Stimulated activated CD4-positive, alpha-beta T cell treated with anti-CD3 and anti-CD28 coated beads, Interleukin-1b, Interleukin-23, amount 100 ng/mL, for 24 hours (primary cell): ENCODE data around the gene PELI2.
"Not testable (repeated sequence)": the region's sequence is repeated elsewhere in the genome, so short reads cannot be mapped to it uniquely, and the experiment has no call there.

ENCODE experiments used
- DNase-seq, 4 experiments: peaks; one replicate each; pipeline ENCODE4 v3.0.0-alpha.2; 2020; ENCODE audit warnings: low read depth in 4 of 4, low spot score in 1 of 4

Gene PELI2

GRCh38 chr14:56138928-56139327 is 20.7 kb downstream of the PELI2 start:
- no peak for DNase-seq

GRCh38 chr14:56142314-56142713 is 24.1 kb downstream of the PELI2 start:
- no peak for DNase-seq

- no peak for DNase-seq
Observed at GRCh38 chr14:56143025-56143424, 24.8 kb downstream of the PELI2 start.

GRCh38 chr14:56144176-56144575 is 26.0 kb downstream of the PELI2 start:
- no peak for DNase-seq

- DNase-seq, result no peak
Observed at GRCh38 chr14:56145181-56145769, 27.1 kb downstream of the PELI2 start.

GRCh38 chr14:56145965-56146364 is 27.8 kb downstream of the PELI2 start:
- DNase-seq, result no peak

- DNase-seq, result no peak
Observed at GRCh38 chr14:56147449-56147848, 29.2 kb downstream of the PELI2 start.

GRCh38 chr14:56147986-56148901 is 30.0 kb downstream of the PELI2 start:
- DNase-seq, result no peak

- no peak for DNase-seq
Observed at GRCh38 chr14:56149151-56149550, 30.9 kb downstream of the PELI2 start.

GRCh38 chr14:56149995-56150394 is 31.8 kb downstream of the PELI2 start:
- DNase-seq, result no peak

GRCh38 chr14:56150645-56151345 is 32.6 kb downstream of the PELI2 start:
- DNase-seq, result no peak

GRCh38 chr14:56152221-56152620 is 34.0 kb downstream of the PELI2 start:
- no peak for DNase-seq

GRCh38 chr14:56153267-56153666 is 35.1 kb downstream of the PELI2 start:
- no peak for DNase-seq

GRCh38 chr14:56154321-56154720 is 36.1 kb downstream of the PELI2 start:
- DNase-seq, result no peak

GRCh38 chr14:56156096-56156495 is 37.9 kb downstream of the PELI2 start:
- DNase-seq, result no peak

- DNase-seq, result no peak
Observed at GRCh38 chr14:56159066-56159465, 40.9 kb downstream of the PELI2 start.

GRCh38 chr14:56160088-56160487 is 41.9 kb downstream of the PELI2 start:
- DNase-seq, result no peak

GRCh38 chr14:56161658-56162057 is 43.4 kb downstream of the PELI2 start:
- no peak for DNase-seq

GRCh38 chr14:56162476-56162875 is 44.3 kb downstream of the PELI2 start:
- DNase-seq, result no peak

- not testable (repeated sequence) for DNase-seq
Observed at GRCh38 chr14:56166579-56166978, 48.4 kb downstream of the PELI2 start.

- no peak for DNase-seq
Observed at GRCh38 chr14:56168007-56168616, 49.9 kb downstream of the PELI2 start.

GRCh38 chr14:56170028-56170427 is 51.8 kb downstream of the PELI2 start:
- DNase-seq, result no peak
